ENCODE results near the gene HPCAL1. TPM values are rescaled to one million over a fixed set of nuclear protein-coding genes. Genes with fewer than 3 reads are reported as not detected.

Gene HPCAL1
- polyA plus RNA-seq, 1 donor from 2014 or later, result 63.4 TPM

- Histone ChIP-seq H3K27ac (ENCODE audit: low read length) (no peak overlapping the region), H3K36me3 (ENCODE audit: insufficient read depth, low read length) (no peaks in the 10 kb centered on the region), H3F3A (ENCODE audit: insufficient read depth, low read length, poor library complexity, severe bottlenecking) (no peaks in the 10 kb centered on the region), H4K20me1 (ENCODE audit: insufficient read depth) (no peaks in the 10 kb centered on the region), H3K9ac (ENCODE audit: low read length) (peak overlapping the region; percentile 67), H3K4me2 (ENCODE audit: low read length) (peak overlapping the region; percentile 45), H3K9me3 (ENCODE audit: low read length) (no peaks in the 10 kb centered on the region), H2AFZ (ENCODE audit: low read depth, low read length) (no peak overlapping the region), H3K79me2 (replicated peaks; ENCODE audit: insufficient read depth, low read length) (no peaks in the 10 kb centered on the region), H3K4me3 (ENCODE audit: low read length) (peak overlapping the region; percentile 89), H3K27me3 (ENCODE audit: insufficient read depth, low read depth, low read length) (peaks cover 31% of the 10 kb centered on the region), H3K9me2 (ENCODE audit: insufficient read depth, low read length) (no peaks in the 10 kb centered on the region)
- TF ChIP-seq REST (IDR thresholded peaks at IDR 0.05; ENCODE audit: borderline replicate concordance), result no peak
- no peak for TF ChIP-seq SMC3 (conservative IDR thresholded peaks at IDR 0.05; ENCODE audit: poor library complexity)
- no peak for TF ChIP-seq CTCF (IDR thresholded peaks at IDR 0.05; ENCODE audit: poor library complexity, severe bottlenecking)
- no peak for TF ChIP-seq RAD21 (conservative IDR thresholded peaks at IDR 0.05)
- TF ChIP-seq MXI1 (conservative IDR thresholded peaks at IDR 0.05; ENCODE audit: poor library complexity, severe bottlenecking), result no peak
- TF ChIP-seq EP300 (conservative IDR thresholded peaks at IDR 0.05; ENCODE audit: poor library complexity, severe bottlenecking), result no peak
- TF ChIP-seq EZH2 (IDR thresholded peaks at IDR 0.05; ENCODE audit: borderline replicate concordance, insufficient read depth, low read length, poor library complexity, severe bottlenecking), result no peak
- TF ChIP-seq TAF1 (IDR thresholded peaks at IDR 0.05; ENCODE audit: low read depth), result no peak
- no peak for TF ChIP-seq POLR2AphosphoS5 (IDR thresholded peaks at IDR 0.05)
These were observed 2.0 kb downstream of the HPCAL1 start for GRCh38 chr2:10304458-10305253.

GRCh38 chr2:10305254-10305635 lies 2.5 kb downstream of the HPCAL1 start:
- no peaks in the 10 kb centered on the region for H3K79me2 ChIP-seq (replicated peaks; ENCODE audit: insufficient read depth, low read length)
- no peaks in the 10 kb centered on the region for H3K36me3 ChIP-seq (ENCODE audit: insufficient read depth, low read length)
- H2AFZ ChIP-seq (ENCODE audit: low read depth, low read length), result no peak overlapping the region
- H3K9me2 ChIP-seq (ENCODE audit: insufficient read depth, low read length), result no peaks in the 10 kb centered on the region
- H3F3A ChIP-seq (ENCODE audit: insufficient read depth, low read length, poor library complexity, severe bottlenecking), result no peaks in the 10 kb centered on the region
- no peak overlapping the region for H3K9ac ChIP-seq (ENCODE audit: low read length)
- no peaks in the 10 kb centered on the region for H3K9me3 ChIP-seq (ENCODE audit: low read length)
- no peaks in the 10 kb centered on the region for H4K20me1 ChIP-seq (ENCODE audit: insufficient read depth)
- H3K4me3 ChIP-seq (ENCODE audit: low read length), result peak overlapping the region; percentile 89
- peaks cover 31% of the 10 kb centered on the region for H3K27me3 ChIP-seq (ENCODE audit: insufficient read depth, low read depth, low read length)
- no peak overlapping the region for H3K27ac ChIP-seq (ENCODE audit: low read length)
- TF ChIP-seq TAF1 (IDR thresholded peaks at IDR 0.05; ENCODE audit: low read depth), result no peak
- no peak for TF ChIP-seq RAD21 (conservative IDR thresholded peaks at IDR 0.05)
- TF ChIP-seq REST (IDR thresholded peaks at IDR 0.05; ENCODE audit: borderline replicate concordance), result no peak
- TF ChIP-seq SMC3 (conservative IDR thresholded peaks at IDR 0.05; ENCODE audit: poor library complexity), result no peak
- no peak overlapping the region for H3K4me2 ChIP-seq (ENCODE audit: low read length)
